ENCODE measurements around the gene HLA-DMA.

HLA-DMA gene

GRCh38 chr6:32952817-32953739 is at the start of gene HLA-DMA:
TSS of gene HLA-DMA (minus strand) at chr6:32953097. CDS start at chr6:32953036, 61 bp downstream.
- DNase-seq (ENCODE audit: low read depth in 1 of 2, low spot score in 1 of 2), result peak; percentile 75 to 100
- no peak for TF ChIP-seq JUND (IDR thresholded peaks at IDR 0.05; ENCODE audit: low read depth)
- in situ Hi-C loops (cut with HindIII; ENCODE audit: low pct_unique_long_range_greater_than_20kb, low sequenced_read_pairs), result no loop called here

- in situ Hi-C loops (cut with HindIII; ENCODE audit: low pct_unique_long_range_greater_than_20kb, low sequenced_read_pairs), result no loop called here
- no peak for TF ChIP-seq JUND (IDR thresholded peaks at IDR 0.05; ENCODE audit: low read depth)
Observed at GRCh38 chr6:33001685-33002084, 48.8 kb upstream of the HLA-DMA start.

DNA sequence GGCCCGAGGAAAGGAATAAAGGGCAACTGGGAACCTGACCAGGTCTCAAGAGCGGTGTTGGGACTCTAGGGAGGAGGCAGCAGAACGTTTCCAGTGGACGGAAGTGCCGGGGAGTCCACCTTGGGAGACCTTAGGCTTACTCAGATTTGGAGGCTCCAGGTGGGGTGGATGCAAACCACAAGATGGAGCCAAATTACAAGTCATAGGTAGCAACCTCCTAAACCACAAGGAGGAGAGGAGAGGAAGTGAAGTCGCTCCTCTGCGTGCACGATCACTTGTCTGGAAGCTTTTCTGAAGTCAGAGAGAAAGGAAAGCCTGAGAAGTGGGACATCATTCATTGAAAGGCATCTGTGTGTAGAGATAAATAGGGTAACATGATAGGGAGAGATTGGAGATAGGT is 47.2 kb upstream of the HLA-DMA start:
- no peak for TF ChIP-seq JUND (IDR thresholded peaks at IDR 0.05; ENCODE audit: low read depth)
- peak; percentile 60 to 83 for DNase-seq (ENCODE audit: low read depth in 1 of 2, low spot score in 1 of 2)

More at GRCh38 chr6:33001685-33002084, 48.8 kb upstream of the HLA-DMA start:
- no peak for DNase-seq (ENCODE audit: low read depth in 1 of 2, low spot score in 1 of 2)

DNA sequence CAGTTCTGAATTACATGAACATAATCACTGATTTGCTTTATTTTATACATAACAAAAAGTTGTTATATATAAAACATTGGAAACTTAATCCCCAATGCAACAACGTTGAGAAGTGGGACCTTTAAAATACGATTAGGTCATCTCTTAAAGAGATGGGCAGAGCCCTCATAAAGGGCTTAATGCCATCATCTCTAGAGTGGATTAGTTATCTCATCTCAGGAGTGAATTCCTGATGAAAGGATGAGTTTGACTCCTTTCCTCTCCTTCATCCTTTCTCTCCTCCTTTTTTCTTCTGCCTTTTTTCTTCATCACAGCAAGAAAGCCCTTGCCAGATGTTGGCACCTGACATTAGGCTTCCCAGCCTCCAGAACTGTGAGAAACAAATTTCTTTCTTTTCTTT is 42.6 kb upstream of the HLA-DMA start:
- in situ Hi-C loops (cut with HindIII; ENCODE audit: low pct_unique_long_range_greater_than_20kb, low sequenced_read_pairs), result no loop called here
- DNase-seq (ENCODE audit: low read depth in 1 of 2, low spot score in 1 of 2), result no peak
- TF ChIP-seq JUND (IDR thresholded peaks at IDR 0.05; ENCODE audit: low read depth), result no peak

More for the DNA sequence above, 47.2 kb upstream of the HLA-DMA start:
- in situ Hi-C loops (cut with HindIII; ENCODE audit: low pct_unique_long_range_greater_than_20kb, low sequenced_read_pairs), result no loop called here

GRCh38 chr6:32993363-32993973 is 40.6 kb upstream of the HLA-DMA start:
- no peak for DNase-seq (ENCODE audit: low read depth in 1 of 2, low spot score in 1 of 2)
- TF ChIP-seq JUND (IDR thresholded peaks at IDR 0.05; ENCODE audit: low read depth), result no peak
- in situ Hi-C loops (cut with HindIII; ENCODE audit: low pct_unique_long_range_greater_than_20kb, low sequenced_read_pairs), result no loop called here

DNA sequence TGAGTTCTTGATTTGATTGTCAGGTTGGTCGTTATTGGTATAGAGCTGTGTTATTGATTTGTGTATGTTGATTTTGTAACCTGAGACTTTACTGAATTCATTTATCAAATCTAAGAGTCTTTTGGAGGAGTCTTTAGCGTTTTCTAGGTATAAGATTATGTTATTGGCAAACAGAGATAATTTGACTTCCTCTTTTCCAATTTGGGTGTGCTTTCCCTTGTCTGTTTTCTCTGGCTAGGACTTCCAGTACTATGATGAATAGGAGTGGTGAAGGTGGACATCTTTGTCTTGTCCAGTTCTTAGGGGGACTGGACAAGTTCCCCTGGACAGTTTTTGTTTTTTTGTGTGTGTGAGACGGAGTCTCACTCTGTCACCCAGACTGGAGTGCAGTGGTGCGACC is 39.1 kb upstream of the HLA-DMA start:
- in situ Hi-C loops (cut with HindIII; ENCODE audit: low pct_unique_long_range_greater_than_20kb, low sequenced_read_pairs), result no loop called here
- no peak for TF ChIP-seq JUND (IDR thresholded peaks at IDR 0.05; ENCODE audit: low read depth)

DNA sequence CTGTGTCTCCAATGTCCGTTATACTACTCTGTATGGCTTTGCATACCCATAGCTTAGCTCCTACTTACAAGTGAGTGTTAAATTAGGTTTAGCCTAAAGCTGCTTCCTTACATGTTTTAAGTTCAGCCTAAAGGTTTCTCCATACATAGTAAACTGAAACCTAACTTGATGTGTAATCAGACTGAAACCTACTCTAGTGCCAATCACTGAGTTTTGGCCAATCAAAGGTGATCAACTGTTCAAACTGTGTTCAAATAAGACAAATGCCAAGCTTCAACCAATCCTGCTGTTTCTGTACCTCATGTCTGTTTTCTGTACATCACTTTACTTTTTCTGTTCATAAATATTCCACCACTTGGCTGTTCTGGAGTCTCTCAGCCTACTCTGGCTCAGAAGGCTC is 36.5 kb upstream of the HLA-DMA start:
- in situ Hi-C loops (cut with HindIII; ENCODE audit: low pct_unique_long_range_greater_than_20kb, low sequenced_read_pairs), result no loop called here
- TF ChIP-seq JUND (IDR thresholded peaks at IDR 0.05; ENCODE audit: low read depth), result no peak
- DNase-seq (ENCODE audit: low read depth in 1 of 2, low spot score in 1 of 2), result no peak

More for the DNA sequence above, 39.1 kb upstream of the HLA-DMA start:
- DNase-seq (ENCODE audit: low read depth in 1 of 2, low spot score in 1 of 2), result no peak

GRCh38 chr6:32984622-32985389 is 31.9 kb upstream of the HLA-DMA start:
- in situ Hi-C loops (cut with HindIII; ENCODE audit: low pct_unique_long_range_greater_than_20kb, low sequenced_read_pairs), result no loop called here
- TF ChIP-seq JUND (IDR thresholded peaks at IDR 0.05; ENCODE audit: low read depth), result no peak
- peak; percentile 62 to 93 for DNase-seq (ENCODE audit: low read depth in 1 of 2, low spot score in 1 of 2)

DNA sequence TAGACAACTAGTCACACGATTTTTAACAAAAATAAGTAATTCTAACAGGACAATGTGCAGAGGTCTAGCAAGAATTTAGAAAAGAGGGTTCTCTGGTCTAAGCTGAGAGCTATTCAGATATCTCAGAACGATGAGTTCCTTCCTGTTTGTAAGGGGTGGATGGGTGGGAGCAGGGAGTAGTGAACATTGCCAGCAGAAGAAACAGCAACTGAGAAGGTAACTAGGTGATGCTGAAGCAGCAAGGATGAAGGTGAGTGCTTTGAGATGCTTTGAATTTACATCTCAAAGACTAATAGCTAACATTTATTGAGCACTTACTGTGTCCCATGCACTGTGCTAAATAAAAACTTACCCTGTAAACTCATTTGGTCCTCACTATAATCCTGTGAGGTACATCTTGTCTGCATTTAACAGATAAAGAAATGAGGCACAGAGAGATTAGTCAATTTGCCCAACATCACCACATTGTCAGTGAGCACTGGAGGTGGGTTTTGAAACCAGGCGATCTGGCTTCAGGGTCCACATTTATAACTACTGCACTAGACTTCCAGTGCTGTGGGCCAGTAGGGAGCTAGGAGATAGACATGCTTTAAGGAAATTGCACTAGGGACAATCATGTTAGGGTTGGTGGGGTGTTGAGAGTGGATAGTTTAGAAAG is 31.2 kb upstream of the HLA-DMA start:
- in situ Hi-C loops (cut with HindIII; ENCODE audit: low pct_unique_long_range_greater_than_20kb, low sequenced_read_pairs), result no loop called here
- DNase-seq (ENCODE audit: low read depth in 1 of 2, low spot score in 1 of 2), result no peak
- TF ChIP-seq JUND (IDR thresholded peaks at IDR 0.05; ENCODE audit: low read depth), result no peak

- no peak for TF ChIP-seq JUND (IDR thresholded peaks at IDR 0.05; ENCODE audit: low read depth)
- in situ Hi-C loops (cut with HindIII; ENCODE audit: low pct_unique_long_range_greater_than_20kb, low sequenced_read_pairs), result no loop called here
- no peak for DNase-seq (ENCODE audit: low read depth in 1 of 2, low spot score in 1 of 2)
Observed at GRCh38 chr6:32983493-32983848, 30.6 kb upstream of the HLA-DMA start.

GRCh38 chr6:32982702-32983492 is 30.0 kb upstream of the HLA-DMA start:
- in situ Hi-C loops (cut with HindIII; ENCODE audit: low pct_unique_long_range_greater_than_20kb, low sequenced_read_pairs), result no loop called here
- TF ChIP-seq JUND (IDR thresholded peaks at IDR 0.05; ENCODE audit: low read depth), result no peak
- DNase-seq (ENCODE audit: low read depth in 1 of 2, low spot score in 1 of 2), result no peak

Measured in T47D (cell line).